Endothelial cell of umbilical vein (primary cell): ENCODE results near the gene MOK.

Experiments used
- EZH2 ChIP-seq: IDR thresholded peaks from 2 replicates; pipeline ENCODE4 v1.6.1; 2012; ENCODE audit warnings: borderline replicate concordance, low read depth, mild to moderate bottlenecking, moderate library complexity, low read length, inconsistent platforms; ENCODE audit not compliant: severe bottlenecking
- MYC ChIP-seq: IDR thresholded peaks from one replicate; pipeline ENCODE4 v1.6.1; 2011; ENCODE audit warnings: mild to moderate bottlenecking, low read depth, low read length
- POLR2A ChIP-seq: IDR thresholded peaks from 2 replicates; pipeline ENCODE4 v1.6.1; 2012; ENCODE audit warnings: low read depth, mild to moderate bottlenecking, control low read depth, low read length
- POLR2AphosphoS5 ChIP-seq: IDR thresholded peaks from 2 replicates; pipeline ENCODE4 v1.6.1; 2012; ENCODE audit warnings: low read depth, mild to moderate bottlenecking, control low read depth, low read length, moderate library complexity; ENCODE audit not compliant: insufficient read depth
- TF ChIP-seq, protein P1 (sequence below), 2 donors: IDR thresholded peaks; 1 replicate in 1 of 2; 2 replicates in 1 of 2; pipeline ENCODE4 v1.5.1; 2011; ENCODE audit warnings: low read length in 2 of 2, mild to moderate bottlenecking in 2 of 2, moderate library complexity in 2 of 2, control low read depth in 1 of 2, inconsistent platforms in 1 of 2, low read depth in 1 of 2; ENCODE audit not compliant: insufficient read depth in 1 of 2; ENCODE audit errors: extremely low read depth in 1 of 2
- TF ChIP-seq, protein P2 (sequence below): IDR thresholded peaks from 2 replicates; pipeline ENCODE4 v1.6.1; 2011; ENCODE audit not compliant: insufficient read depth, insufficient read length

DNA sequence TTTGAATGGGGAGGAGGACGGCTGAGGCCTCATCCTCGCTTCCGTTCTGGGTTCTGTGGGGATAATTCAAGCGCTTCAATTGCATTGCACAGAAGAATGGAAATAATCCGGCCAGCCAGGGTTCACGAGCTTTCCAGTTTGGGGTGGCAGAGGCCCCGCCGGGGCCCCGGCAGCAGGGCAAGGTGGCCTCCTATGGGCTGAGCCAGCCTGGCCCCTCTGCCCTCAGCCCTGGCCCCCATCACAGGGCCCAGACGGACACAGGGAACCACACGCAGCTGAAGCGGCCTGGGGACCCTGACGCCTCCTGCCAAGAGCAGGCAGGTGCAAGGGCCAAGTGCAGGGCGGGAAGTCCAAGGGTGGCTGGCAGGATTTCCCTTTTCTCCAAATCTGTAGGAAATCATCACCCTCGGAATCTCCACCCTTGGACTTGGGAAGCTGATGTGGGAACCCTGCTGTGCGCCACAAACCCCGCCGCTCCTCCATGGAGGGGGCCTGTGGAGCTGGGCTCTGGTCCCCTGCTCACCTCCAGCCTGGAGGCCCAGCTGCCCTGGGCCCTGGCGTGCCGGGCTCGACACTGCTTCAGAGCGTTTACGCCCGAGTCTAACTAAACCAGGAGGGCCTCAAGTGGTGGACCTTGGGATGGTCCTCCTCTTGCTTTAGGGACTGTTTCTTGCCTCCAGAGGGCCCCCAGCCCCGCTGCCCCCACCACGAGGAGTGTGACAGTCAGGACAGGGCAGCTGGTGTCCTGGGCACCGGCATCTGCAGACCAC, 78.4 kb downstream of the MOK start:
- TF ChIP-seq, protein P1, sequence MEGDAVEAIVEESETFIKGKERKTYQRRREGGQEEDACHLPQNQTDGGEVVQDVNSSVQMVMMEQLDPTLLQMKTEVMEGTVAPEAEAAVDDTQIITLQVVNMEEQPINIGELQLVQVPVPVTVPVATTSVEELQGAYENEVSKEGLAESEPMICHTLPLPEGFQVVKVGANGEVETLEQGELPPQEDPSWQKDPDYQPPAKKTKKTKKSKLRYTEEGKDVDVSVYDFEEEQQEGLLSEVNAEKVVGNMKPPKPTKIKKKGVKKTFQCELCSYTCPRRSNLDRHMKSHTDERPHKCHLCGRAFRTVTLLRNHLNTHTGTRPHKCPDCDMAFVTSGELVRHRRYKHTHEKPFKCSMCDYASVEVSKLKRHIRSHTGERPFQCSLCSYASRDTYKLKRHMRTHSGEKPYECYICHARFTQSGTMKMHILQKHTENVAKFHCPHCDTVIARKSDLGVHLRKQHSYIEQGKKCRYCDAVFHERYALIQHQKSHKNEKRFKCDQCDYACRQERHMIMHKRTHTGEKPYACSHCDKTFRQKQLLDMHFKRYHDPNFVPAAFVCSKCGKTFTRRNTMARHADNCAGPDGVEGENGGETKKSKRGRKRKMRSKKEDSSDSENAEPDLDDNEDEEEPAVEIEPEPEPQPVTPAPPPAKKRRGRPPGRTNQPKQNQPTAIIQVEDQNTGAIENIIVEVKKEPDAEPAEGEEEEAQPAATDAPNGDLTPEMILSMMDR (IDR thresholded peaks at IDR 0.05; ENCODE audit: extremely low read depth in 1 of 2, insufficient read depth in 1 of 2, low read depth in 1 of 2, low read length in 2 of 2), result no peak
- TF ChIP-seq POLR2AphosphoS5 (no peak), MYC (no peak), EZH2 (no peak), POLR2A (no peak)
- TF ChIP-seq, protein P2, sequence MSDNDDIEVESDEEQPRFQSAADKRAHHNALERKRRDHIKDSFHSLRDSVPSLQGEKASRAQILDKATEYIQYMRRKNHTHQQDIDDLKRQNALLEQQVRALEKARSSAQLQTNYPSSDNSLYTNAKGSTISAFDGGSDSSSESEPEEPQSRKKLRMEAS, result no peak
